HG03457 (cell line): ENCODE results near the gene MPPED1.

Experiments
- ATAC-seq: cut with Tn5 transposase; IDR thresholded peaks from one replicate; pipeline ENCODE4 v1.9.1; 2021; ENCODE audit warnings: moderate number of reproducible peaks; ENCODE audit not compliant: unreplicated experiment

Gene MPPED1

DNA sequence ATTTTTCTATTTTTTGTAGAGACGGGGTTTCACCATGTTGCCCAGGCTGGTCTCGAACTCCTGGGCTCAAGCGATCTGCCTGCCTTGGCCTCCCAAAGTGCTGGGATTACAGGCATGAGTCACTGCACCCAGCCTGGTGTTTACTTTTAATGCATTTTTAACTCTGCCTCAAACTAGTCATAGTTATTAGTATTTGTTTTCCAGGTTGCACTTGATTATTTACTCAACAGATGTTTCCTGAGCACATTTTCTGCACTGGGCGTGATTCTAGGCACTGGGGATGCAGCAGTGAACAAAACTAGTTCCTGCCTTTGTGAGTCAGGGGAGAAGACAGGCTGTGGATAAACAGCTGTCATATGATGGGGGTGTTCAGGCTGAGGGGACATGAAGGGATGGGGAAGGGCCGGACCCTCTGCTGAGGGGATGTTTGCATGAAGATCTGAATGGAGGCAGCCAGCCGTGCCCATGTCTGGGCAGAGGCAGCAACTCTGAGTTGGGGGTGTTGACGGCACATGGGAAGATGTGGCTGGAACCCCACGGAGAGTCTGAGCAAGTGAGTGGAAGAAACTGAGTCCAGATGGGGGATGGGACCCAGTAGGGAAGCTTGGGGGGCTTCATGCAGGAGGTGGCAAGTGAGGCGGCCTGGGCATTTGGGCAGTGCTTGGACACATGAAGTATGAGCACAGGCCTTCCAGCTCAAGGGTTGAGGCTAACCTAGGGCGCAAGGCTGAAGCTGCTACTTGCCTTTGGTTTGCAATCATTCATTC is 34.4 kb downstream of the MPPED1 start:
- ATAC-seq: no peak

DNA sequence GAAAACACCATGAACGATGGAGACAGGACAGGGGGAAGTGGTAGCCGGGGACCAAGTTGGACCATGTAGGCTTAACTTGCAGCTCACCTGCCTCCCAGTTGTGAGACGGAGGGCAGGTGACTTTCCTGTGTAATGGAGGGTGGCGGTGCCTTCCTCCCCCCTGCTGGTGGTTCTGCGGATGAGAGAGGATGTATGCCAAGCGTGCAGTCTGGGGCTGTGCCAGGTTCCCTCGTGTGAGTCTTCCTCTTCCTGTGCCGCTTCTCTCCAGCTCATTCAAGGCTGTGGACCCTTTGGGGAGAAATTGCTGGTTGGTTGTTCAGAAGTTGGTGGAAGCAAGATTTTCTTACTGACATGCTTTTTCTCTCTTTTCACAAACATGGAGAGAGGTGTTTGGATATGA is 35.1 kb downstream of the MPPED1 start:
- ATAC-seq: no peak

DNA sequence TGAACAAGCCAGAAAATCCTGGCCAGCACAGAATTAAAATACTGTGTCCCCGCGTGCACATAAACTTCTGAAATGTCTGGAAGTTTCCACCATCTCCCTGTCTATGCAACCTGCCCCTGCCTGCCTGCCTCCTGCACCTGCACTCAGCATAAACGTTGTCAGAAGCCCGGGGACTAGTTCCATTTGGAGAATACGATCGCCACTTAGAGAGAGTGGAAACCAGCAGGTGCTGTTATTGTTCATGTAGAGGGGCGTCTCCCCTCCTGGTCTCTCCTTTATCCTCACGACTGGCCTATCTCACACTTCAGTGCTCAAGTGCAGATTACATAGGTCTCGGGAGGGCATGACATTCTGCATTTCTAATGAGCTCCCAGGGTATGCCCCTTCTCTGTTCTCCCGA is 35.6 kb downstream of the MPPED1 start:
- ATAC-seq: no peak

DNA sequence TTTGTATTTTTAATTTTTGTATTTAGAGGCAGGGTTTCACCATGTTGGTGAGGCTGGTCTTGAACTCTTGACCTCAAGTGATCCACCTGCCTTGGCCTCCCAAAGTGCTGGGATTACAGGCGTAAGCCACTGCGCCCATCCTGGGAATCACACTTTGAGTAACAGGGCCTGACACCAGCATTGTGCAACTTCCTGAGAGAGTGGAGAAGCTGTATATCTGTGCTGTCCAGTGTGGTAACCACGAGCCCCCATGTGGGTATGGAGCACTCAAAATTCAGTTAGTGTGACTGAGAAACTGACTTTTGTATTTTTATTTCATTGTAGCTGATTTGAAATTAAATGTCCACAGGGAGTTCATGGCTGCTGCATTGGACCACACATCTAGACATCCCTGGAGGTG is 36.2 kb downstream of the MPPED1 start:
- no peak for ATAC-seq

DNA sequence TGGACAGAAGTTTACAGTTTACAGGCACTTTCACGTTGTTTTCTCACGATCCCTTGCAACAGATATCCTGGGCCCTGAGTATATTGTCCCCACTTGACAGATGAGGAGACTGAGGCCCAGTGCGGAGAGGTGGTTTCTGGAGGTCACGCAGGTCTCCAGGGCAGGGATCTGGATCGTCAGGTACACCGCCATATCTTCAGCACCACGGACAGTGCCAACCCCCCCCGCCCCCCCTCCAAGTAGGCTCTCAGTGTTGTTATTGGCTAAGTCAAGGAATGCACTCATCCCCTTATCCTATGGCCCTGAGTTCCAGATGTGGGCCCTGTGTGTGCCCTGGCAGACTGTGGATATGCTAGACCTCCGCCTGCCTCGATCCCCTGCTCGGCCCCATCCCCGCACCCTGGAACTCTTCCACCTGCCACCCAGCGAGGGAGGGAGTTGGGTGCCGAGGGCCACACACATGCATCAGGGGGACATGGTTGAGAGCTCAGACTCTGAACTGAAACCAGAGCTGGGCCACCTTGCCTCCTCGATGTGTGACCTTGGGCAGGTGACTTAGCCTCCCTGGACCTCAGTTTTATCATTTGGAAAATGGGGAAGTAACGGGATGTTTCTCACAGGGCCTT is 37.5 kb downstream of the MPPED1 start:
- ATAC-seq: no peak

DNA sequence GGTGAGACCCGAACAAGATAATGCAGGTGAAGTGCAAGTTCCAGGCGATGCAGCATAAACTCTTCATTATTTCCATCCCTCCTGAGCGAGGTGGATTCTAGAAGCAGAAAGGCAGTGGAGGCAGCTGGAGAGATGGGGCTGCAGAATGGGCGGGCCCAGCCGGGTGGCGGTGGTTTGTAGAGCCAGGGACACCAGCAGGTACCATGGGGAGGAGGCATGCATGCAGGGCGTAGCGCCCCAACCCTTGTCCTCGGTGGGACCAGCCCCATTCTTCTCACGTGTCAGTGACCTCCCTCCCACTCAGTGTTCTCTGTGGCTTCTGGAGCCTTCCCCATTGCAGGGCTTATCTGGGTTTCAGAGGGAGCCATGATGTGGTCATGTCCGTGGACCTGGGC is 38.0 kb downstream of the MPPED1 start:
- no peak for ATAC-seq

DNA sequence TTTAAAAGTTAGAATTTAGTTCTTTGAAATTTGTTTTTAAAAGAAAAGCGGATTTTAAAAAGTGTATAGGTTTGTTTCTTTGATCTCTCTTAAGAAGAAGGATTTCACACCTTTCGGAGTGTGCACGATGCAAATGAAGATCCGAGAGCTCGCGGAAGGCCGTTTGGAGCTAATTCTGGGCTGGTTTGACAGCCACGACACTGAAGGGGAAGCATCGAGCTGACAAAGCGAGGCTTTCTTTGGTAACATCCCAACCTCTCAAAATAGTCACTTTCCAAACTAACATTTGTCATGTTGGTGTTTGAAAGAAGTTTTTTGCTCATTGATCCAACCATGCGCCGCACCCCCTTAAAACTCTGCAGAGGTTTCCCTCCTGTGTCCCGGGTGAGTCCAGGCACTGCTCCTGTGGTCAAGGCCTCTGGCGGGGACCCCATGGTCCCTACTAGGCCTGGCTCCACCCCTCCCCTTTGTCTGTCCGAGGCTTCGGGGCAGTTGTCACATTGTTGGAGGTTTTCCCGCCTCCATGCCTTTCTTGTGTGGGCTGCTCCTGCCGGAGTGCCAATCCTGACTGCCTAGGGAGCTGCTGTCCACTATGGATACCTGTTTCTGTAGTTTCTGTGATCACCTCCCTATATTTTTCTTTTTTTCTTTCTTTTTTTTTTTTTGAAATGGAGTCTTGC is 39.7 kb downstream of the MPPED1 start:
- no peak for ATAC-seq

DNA sequence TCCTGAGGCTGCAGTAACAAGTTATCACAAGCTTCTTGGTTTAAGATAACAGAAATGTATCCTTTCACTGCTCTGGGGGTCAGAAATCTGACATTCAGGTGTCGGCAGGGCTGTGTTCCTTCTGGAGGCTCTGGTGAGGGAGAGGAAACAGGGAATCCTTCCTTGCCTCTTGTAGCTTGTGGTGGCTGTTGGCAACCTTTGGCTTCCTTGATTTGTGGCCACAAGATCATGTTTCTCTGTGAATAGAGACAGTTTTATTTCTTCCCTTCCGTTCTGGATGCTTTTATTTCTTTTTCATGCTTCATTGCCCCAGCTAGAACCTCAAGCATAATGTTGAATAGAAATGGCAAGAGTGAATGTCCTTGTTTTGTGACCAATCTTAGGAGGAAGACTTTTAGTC is 44.0 kb downstream of the MPPED1 start:
- no peak for ATAC-seq

DNA sequence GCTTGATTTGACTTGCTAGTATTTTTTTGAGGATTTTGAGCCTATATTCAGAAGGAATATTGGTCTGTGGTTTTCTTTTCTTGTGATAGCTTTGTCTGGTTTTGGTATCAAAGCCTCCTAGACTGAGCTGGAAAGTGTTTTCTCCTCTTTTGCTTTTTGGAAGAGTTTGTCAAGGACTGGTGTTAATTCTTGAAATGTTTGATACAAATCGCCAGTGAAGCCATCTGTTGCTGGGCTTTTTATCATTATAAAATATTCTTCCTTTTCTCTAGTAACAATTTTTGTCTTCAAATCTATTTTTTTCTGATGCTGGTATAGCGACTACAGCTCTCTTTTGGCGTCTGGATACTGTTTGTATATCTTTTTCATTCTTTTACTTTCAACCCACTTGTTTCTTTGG is 45.2 kb downstream of the MPPED1 start:
- ATAC-seq: no peak

DNA sequence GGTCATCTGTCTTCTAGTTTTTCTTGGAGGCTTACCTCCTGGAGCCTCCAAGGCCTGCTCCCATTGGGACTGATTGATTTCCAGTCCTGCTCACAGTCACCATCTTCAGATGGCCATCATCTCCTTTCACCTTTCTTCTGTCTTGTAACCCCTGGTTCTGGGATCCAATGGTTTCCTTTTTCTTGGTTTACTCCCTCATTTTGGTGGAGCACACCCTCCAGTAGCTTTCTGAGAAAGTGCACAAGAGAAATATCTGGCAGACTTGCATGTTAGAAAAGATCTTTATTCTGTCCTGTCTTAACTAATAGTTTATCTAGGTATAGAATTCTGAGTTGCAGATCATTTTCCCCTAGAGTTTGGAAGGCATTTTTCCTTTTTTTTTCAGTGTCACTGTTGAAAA is 50.9 kb downstream of the MPPED1 start:
- ATAC-seq: no peak

DNA sequence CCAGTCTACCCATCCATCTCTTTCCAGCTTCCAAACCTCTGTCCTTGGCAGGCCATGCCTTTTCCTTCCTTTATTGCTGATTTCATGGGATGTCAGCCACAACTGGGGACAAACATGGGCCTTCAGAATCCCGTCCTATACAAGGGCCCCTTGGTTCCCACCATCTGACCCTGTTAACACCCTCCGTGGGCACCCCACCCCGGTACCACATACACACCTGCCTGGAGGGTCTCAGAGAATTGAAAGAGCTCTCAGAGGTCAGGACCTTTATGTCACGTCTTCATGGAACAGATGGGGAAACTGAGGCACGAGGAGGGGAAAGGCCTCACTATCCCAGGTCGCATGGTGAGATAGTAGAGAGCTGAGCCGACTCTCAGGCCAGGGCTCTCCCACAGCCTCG is 53.0 kb downstream of the MPPED1 start:
- ATAC-seq: no peak

DNA sequence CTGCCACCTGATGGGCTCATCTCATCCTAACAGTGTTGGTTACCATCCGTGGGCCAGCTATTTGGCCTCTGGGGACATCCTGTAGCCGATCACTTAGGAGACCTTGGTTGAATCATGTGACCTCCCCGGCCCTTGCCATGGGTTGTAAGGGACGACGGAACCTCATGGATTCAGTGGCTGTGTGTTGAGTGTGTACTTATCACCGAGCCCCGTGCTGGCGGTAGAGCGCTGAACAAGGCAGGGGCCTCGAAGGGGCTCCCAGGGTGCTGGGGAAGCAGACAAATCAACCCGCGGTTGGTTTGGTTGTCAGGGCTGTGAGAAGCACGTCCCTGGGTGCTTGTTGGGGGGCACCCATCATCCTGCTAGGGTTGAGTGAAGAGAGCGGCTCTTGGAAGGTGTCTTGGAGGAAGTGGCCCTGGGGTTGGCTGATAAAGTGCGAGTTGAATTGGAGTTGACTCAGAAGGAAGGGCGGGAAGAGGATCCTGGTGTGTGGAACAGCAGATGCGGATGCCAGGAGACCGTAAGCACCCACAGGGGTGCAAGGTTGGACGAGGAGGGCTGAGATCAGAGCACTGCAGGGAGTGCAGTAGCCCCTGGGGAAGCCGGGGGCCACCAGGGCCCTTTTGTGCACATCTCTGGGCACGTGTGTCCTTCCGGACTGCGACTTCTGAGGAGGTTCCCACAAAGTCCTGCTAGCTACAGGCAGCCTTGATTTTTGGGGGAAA is 53.6 kb downstream of the MPPED1 start:
- no peak for ATAC-seq

DNA sequence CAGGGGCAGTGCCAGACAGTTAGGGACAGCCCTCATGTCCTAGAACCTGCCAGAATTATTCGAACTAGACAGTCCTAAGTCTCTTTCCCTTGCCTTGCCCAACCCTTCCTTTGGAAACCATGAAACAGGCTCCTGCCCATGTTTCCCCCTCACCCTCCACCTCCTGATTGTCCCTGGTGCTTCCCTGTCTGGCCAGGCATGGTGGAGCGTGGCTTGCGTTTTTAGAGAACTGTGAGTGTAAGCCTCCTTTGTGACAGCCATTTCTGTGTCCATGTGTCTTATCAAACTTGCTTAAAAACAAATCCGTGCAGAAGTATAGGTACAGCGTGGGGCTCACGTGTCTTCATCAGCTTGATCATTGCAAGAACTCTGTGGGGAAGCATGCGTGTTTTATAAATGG is 54.9 kb downstream of the MPPED1 start:
- no peak for ATAC-seq

DNA sequence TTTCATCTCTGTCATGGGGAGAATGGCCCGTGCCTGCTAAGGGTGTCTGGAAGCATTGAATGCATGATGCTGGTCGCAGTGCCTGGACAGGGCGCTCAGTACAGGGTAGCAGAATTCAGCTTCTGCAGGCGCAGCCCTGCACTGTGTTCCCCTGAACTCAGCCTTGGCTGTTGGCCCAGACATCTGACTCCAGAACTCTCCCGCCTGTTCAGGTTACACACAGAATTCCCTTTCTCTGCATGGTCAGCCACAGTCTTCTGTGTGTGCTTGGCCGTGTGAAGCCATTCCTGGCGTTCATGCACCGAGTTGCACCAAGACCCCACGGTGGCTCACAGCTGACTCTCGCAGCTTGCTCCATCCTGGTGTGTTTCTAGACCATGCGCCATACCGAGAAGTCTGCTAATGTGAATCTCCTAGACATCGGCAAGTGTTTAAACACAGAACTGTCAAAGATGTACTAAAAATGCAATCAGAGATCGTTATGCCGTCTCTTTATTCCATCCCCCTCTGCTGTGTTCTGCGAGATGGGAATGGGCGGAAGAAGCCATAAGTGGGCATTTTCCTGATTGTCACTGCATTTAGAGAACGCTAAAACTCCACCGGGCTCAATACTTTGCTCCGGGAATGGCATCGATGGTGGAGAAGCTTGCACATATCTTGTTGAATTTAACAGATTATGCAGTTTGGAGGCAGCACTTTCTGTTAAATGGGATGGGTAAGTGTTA is 55.6 kb downstream of the MPPED1 start:
- no peak for ATAC-seq

DNA sequence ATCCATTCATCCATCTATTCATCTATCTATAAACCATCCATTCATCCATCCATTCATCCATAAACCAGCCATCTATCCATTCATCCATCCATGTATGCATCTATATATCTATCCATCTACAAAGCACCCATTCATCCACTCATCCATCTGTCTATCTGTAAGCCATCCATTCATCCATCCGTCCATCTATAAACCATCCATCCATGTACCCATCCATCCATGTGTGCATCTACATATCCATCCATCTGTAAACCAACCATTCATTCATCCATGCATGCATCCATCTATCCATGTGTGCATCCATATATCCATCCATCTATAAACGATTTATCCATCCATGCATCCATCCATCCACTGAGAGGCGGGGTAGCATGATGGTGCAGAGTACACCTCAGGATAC is 58.4 kb downstream of the MPPED1 start:
- no peak for ATAC-seq

DNA sequence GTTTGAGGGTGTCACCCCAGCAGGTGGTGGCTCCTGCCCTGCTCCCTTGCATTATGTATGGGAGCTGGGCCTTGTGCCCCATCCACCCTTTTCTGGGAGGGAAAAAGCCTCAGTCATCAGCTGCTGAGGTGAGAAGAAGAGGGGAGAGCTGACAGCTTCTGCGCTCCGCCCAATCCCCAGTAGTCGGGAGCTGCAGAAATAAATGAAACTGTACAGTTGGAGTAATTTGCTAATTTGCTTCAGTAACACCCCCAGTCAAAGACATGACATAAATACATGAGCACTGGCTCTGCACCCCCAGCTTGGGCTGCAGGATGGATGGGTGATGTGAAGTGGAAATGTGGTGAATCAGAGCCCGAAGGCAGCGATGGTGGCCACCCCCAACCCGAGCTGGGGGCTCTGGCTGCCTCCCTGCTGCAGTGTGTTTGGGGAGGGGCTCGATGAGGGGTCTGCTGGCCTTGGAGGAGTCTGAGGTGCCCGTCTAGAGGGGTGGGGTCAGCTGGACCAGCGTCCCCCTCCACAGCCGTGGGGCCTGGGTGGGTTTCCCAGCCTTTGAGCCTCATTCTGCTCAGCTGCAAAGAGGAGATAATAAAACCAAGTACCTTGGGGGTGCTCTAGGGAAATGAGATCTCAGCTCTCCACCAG is 59.2 kb downstream of the MPPED1 start:
- ATAC-seq: no peak

DNA sequence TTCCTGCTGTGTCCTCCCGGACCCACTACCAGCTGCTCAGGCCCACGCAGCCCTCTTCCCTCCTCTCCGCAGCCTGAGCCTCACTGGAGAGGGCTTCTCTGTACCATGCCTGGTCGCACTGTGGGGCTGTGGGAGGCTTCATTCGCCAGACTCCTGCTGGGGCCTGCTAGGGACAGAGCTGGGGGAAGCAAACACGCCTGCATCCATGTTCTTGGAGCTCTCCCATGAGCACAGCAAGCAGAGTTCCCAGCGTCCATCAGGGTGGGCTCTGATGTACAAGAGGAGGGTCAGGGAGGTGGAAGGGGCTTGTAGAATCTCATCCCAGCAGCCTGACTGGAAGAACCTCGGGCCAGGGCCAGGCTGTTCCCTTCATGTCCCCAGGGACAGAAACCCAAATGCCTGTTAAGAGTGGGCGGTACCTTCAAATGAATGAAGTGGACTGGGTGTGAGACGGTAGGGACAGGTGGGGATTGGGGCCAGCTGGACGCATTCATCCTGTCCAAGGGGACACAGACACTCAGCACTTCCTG is 59.9 kb downstream of the MPPED1 start:
- ATAC-seq: no peak

DNA sequence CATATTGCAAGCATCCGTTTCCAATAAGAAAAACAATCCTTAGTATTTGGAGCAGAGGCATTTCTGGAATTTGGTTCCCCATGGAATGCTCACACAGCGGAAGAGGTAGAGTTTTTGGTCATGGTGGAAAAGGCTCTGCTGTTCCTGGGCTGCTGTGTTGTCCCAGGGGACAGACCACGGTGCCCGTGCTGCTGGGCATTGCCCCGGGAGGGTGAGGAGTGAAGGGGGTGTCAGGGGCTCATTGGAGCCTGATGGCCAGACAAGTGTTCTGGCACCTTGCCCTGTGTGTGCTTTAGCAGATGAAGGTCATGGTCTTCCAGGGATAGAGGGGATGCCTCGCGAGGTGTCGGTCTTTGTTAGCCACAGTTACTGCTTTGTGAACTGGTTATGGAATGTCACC is 61.2 kb downstream of the MPPED1 start:
- ATAC-seq: no peak

DNA sequence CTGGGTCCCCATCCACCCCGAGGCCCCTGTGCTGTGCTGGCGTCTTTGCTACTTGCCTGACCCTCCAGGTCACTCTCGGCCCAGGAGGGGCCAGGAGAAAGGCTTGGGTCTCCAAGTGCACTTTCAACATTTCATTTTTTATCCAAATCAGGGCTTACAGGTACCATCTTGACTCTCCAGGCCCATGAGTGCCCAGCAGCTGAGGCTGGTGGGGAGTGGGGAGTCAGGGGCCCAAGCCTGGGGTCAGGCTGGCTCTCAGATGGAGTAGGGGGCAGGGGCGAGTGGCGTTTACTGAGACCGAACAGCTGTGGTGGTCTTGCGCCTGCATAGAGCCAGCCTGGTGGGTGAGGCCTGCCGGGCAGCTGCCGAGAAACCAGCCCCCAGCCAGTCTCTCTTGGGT is 61.6 kb downstream of the MPPED1 start:
- no peak for ATAC-seq
